ENCODE results near the gene PLCB4. TPM values are rescaled to one million over a fixed set of nuclear protein-coding genes. Genes with fewer than 3 reads are reported as not detected.

PLCB4 gene
- total and polyA plus RNA-seq, 2 experiments from 2014 or later: 6.5 to 16.1 TPM

DNA sequence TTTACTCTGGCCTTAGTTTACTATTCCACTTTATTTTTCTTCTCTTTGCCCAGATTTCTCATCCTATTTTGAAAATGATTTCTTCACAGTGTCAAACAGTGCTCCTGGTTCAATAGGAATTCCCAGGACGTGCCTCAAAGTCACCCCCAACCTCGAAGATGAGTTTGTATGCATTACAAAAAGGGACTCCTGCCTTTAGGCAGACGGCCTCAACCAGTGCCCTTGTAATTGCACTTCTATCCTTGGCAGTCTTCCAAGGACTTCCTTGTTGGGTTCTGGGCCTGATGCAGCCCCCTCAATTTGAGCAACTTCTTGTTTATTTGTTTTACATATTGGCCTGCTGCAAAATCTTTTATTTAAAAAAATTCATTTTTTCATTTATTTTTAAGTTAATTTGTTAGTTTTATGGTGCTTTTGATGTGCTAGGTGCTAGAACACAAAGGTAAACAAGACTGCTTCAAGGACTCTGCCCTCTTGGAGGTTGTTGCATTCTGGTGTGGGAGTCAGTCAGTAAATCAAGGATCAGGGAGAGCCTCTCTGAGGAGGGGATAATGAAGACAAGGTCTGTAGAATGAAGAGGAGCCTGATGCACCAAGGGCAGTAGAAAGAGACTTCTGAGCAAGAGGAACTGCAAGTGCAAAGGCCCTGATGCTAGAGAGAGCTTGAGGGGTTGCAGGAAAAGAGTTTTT is 264.0 kb downstream of the PLCB4 start (continued):
- TF ChIP-seq, protein P1, sequence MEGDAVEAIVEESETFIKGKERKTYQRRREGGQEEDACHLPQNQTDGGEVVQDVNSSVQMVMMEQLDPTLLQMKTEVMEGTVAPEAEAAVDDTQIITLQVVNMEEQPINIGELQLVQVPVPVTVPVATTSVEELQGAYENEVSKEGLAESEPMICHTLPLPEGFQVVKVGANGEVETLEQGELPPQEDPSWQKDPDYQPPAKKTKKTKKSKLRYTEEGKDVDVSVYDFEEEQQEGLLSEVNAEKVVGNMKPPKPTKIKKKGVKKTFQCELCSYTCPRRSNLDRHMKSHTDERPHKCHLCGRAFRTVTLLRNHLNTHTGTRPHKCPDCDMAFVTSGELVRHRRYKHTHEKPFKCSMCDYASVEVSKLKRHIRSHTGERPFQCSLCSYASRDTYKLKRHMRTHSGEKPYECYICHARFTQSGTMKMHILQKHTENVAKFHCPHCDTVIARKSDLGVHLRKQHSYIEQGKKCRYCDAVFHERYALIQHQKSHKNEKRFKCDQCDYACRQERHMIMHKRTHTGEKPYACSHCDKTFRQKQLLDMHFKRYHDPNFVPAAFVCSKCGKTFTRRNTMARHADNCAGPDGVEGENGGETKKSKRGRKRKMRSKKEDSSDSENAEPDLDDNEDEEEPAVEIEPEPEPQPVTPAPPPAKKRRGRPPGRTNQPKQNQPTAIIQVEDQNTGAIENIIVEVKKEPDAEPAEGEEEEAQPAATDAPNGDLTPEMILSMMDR (conservative IDR thresholded peaks at IDR 0.05; ENCODE audit: low read depth in 2 of 2): no peak
- TF ChIP-seq JUNB (IDR thresholded peaks at IDR 0.05; ENCODE audit: unreplicated experiment) (no peak), EZH2 (IDR thresholded peaks at IDR 0.05; ENCODE audit: low read depth, unreplicated experiment) (no peak), ZNF114 (CRISPR knock-in tag; IDR thresholded peaks at IDR 0.05) (no peak), EZH2phosphoT487 (IDR thresholded peaks at IDR 0.05; ENCODE audit: unreplicated experiment) (no peak), NANOG (IDR thresholded peaks at IDR 0.05; ENCODE audit: borderline replicate concordance) (no peak), POLR2AphosphoS5 (IDR thresholded peaks at IDR 0.05; ENCODE audit: low read depth) (no peak), CREB1 (CRISPR knock-in tag; IDR thresholded peaks at IDR 0.05; ENCODE audit: low read depth) (no peak), STAT1 (IDR thresholded peaks at IDR 0.05; ENCODE audit: unreplicated experiment) (no peak)
- TF ChIP-seq, protein P2, sequence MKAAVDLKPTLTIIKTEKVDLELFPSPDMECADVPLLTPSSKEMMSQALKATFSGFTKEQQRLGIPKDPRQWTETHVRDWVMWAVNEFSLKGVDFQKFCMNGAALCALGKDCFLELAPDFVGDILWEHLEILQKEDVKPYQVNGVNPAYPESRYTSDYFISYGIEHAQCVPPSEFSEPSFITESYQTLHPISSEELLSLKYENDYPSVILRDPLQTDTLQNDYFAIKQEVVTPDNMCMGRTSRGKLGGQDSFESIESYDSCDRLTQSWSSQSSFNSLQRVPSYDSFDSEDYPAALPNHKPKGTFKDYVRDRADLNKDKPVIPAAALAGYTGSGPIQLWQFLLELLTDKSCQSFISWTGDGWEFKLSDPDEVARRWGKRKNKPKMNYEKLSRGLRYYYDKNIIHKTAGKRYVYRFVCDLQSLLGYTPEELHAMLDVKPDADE (IDR thresholded peaks at IDR 0.05): no peak

DNA sequence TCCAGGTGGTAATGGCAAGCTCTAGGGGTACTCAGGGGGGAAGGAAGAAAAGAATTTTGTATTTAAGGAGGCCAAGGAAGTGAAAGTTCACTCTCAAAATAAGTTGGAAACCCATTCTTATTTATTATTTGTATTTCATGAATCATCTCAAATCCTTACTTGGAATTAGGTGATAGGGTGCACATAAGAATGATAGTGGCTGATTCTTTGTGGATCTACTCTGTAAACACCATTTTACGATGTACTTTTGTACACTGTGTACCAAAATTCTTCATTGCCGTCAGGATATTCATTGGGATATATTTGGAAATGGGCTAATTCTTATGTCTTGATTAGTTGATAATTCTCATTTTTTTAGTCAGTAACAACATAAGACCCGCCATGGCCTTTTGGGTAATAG is 266.0 kb downstream of the PLCB4 start:
- Histone ChIP-seq H3K79me2 (replicated peaks; ENCODE audit: insufficient read depth) (no peaks in the 10 kb centered on the region), H3K4me2 (no peak overlapping the region), H3K4me1 (ENCODE audit: insufficient read depth) (peaks cover 17% of the 10 kb centered on the region), H4K20me1 (replicated peaks; ENCODE audit: insufficient read depth) (no peaks in the 10 kb centered on the region), H3F3A (replicated peaks; ENCODE audit: low read depth) (no peaks in the 10 kb centered on the region), H3K36me3 (ENCODE audit: insufficient read depth) (no peaks in the 10 kb centered on the region), H3K27ac (ENCODE audit: low read depth) (no peak overlapping the region), H3K4me3 (no peak overlapping the region), H3K27me3 (ENCODE audit: insufficient read depth) (no peaks in the 10 kb centered on the region), H2AFZ (no peak overlapping the region), H3K9me2 (ENCODE audit: insufficient read depth) (peaks cover 19% of the 10 kb centered on the region)
- H3K27me3 Mint-ChIP-seq (ENCODE audit: insufficient read depth, low read depth, poor library complexity): no peaks in the 10 kb centered on the region
- 0 out of 3 replicates have a peak, but pooled peaks cover 2% of the 10 kb centered on the region for H3K4me1 Mint-ChIP-seq
- H3K27ac Mint-ChIP-seq: no peak overlapping the region
- H3K4me3 Mint-ChIP-seq: no peak overlapping the region
- ATAC-seq: no peak
- H3K36me3 Mint-ChIP-seq (ENCODE audit: low read depth): no peaks in the 10 kb centered on the region
- H3K9me3 Mint-ChIP-seq: no peaks in the 10 kb centered on the region
- no peak for DNase-seq (ENCODE audit: low spot score)
- TF ChIP-seq EZH2 (IDR thresholded peaks at IDR 0.05; ENCODE audit: low read depth, unreplicated experiment) (no peak), STAT1 (IDR thresholded peaks at IDR 0.05; ENCODE audit: unreplicated experiment) (no peak), NANOG (IDR thresholded peaks at IDR 0.05; ENCODE audit: borderline replicate concordance) (no peak), ZNF114 (CRISPR knock-in tag; IDR thresholded peaks at IDR 0.05) (no peak), ZNF331 (CRISPR knock-in tag; IDR thresholded peaks at IDR 0.05; ENCODE audit: low read depth) (no peak)
- TF ChIP-seq, protein P2 (IDR thresholded peaks at IDR 0.05): no peak
- TF ChIP-seq, protein P1 (conservative IDR thresholded peaks at IDR 0.05; ENCODE audit: low read depth in 2 of 2): no peak

Data from GM23338 (cell line).